HL-60 (cell line): ENCODE data around the gene NMNAT2.

ENCODE experiments used
- DNase-seq, 2 experiments: peaks; one replicate each; pipeline ENCODE4 v3.0.0-alpha.2; 2010 to 2020; ENCODE audit warnings: low read depth in 1 of 2, low spot score in 1 of 2
- H3K27ac ChIP-seq: fragments of 250-450 bp; sonication (Bioruptor Pico); replicated peaks from 2 replicates; pipeline ENCODE4 v1.5.1; 2020; ENCODE audit warnings: mild to moderate bottlenecking, moderate library complexity
- H3K27me3 ChIP-seq: fragments of 250-450 bp; sonication (Bioruptor Pico); 2 replicates; pipeline ENCODE4 v1.5.1; 2021; ENCODE audit warnings: mild to moderate bottlenecking, moderate library complexity; ENCODE audit not compliant: insufficient read depth, poor library complexity, severe bottlenecking
- H3K4me3 ChIP-seq: replicated peaks from 2 replicates; pipeline ENCODE4 v1.5.1; 2011; ENCODE audit warnings: mild to moderate bottlenecking, control low read depth, low read length; ENCODE audit not compliant: insufficient read depth
- CTCF ChIP-seq: IDR thresholded peaks from one replicate; pipeline ENCODE4 v1.5.1; 2011; ENCODE audit warnings: low read length, control low read depth, inconsistent platforms; ENCODE audit not compliant: insufficient read depth
- GABPA ChIP-seq: IDR thresholded peaks from 2 replicates; pipeline ENCODE4 v1.6.1; 2012; ENCODE audit warnings: low read depth
- POLR2AphosphoS5 ChIP-seq: IDR thresholded peaks from 2 replicates; pipeline ENCODE4 v1.6.1; 2012; ENCODE audit warnings: low read depth
- REST ChIP-seq: IDR thresholded peaks from 2 replicates; pipeline ENCODE4 v1.6.1; 2012; ENCODE audit warnings: low read depth; ENCODE audit not compliant: insufficient replicate concordance
- SPI1 ChIP-seq: IDR thresholded peaks from 2 replicates; pipeline ENCODE4 v1.6.1; 2012; ENCODE audit warnings: low read depth, mild to moderate bottlenecking, borderline replicate concordance

Gene NMNAT2

GRCh38 chr1:183239793-183240525 is 178.2 kb downstream of the NMNAT2 start:
- TF ChIP-seq REST (no peak), SPI1 (no peak), POLR2AphosphoS5 (no peak), CTCF (no peak), GABPA (no peak)
- no peak overlapping the region for H3K27ac ChIP-seq
- no peak for DNase-seq
- no peaks in the 10 kb centered on the region for H3K27me3 ChIP-seq
- no peak overlapping the region for H3K4me3 ChIP-seq

- no peak overlapping the region for H3K4me3 ChIP-seq
- no peak for DNase-seq
- no peak for TF ChIP-seq CTCF
- no peak for TF ChIP-seq GABPA
- TF ChIP-seq POLR2AphosphoS5, result no peak
- no peak for TF ChIP-seq REST
- no peak for TF ChIP-seq SPI1
- H3K27ac ChIP-seq, result no peak overlapping the region
- no peaks in the 10 kb centered on the region for H3K27me3 ChIP-seq
Measured at GRCh38 chr1:183239220-183239742, 178.9 kb downstream of the NMNAT2 start.

GRCh38 chr1:183238071-183238470 is 180.1 kb downstream of the NMNAT2 start:
- TF ChIP-seq REST, result no peak
- no peak for DNase-seq
- H3K27ac ChIP-seq, result no peak overlapping the region

More at GRCh38 chr1:183238071-183238470, 180.1 kb downstream of the NMNAT2 start:
- no peak overlapping the region for H3K4me3 ChIP-seq
- H3K27me3 ChIP-seq, result no peaks in the 10 kb centered on the region
